BLaER1 (cell line): Measurements from ENCODE around the gene MCU.

Experiments
- H3K27ac ChIP-seq: shearing (Covaris generic); formaldehyde crosslinking; 2 replicates; pipeline ENCODE4 v1.8.1; 2022
- H3K27me3 ChIP-seq: shearing (Covaris generic); formaldehyde crosslinking; 2 replicates; pipeline ENCODE4 v1.8.1; 2022
- H3K36me3 ChIP-seq: shearing (Covaris generic); formaldehyde crosslinking; 2 replicates; pipeline ENCODE4 v1.8.1; 2022
- H3K4me1 ChIP-seq: shearing (Covaris generic); formaldehyde crosslinking; 2 replicates; pipeline ENCODE4 v1.8.1; 2022
- H3K4me2 ChIP-seq: shearing (Covaris generic); formaldehyde crosslinking; 2 replicates; pipeline ENCODE4 v1.8.1; 2022
- H3K4me3 ChIP-seq: shearing (Covaris generic); formaldehyde crosslinking; 2 replicates; pipeline ENCODE4 v1.8.1; 2022
- H3K9ac ChIP-seq: shearing (Covaris generic); formaldehyde crosslinking; 2 replicates; pipeline ENCODE4 v1.8.1; 2022
- H3K9me3 ChIP-seq: shearing (Covaris generic); formaldehyde crosslinking; 2 replicates; pipeline ENCODE4 v1.8.1; 2022
- H4K20me1 ChIP-seq: shearing (Covaris generic); formaldehyde crosslinking; 2 replicates; pipeline ENCODE4 v1.8.1; 2022
- Cebpa-rat ChIP-seq: shearing (Covaris generic); IDR thresholded peaks from 2 replicates; pipeline ENCODE4 v1.8.1; 2022

Gene MCU

GRCh38 chr10:72720814-72721660 lies 29.1 kb downstream of the MCU start:
- TF ChIP-seq Cebpa-rat = no peak
- Histone ChIP-seq H3K4me1 (no peaks in the 10 kb centered on the region), H3K4me2 (no peak overlapping the region), H3K36me3 (peaks cover 22% of the 10 kb centered on the region), H3K4me3 (no peak overlapping the region), H4K20me1 (no peaks in the 10 kb centered on the region), H3K9me3 (no peaks in the 10 kb centered on the region), H3K27me3 (no peaks in the 10 kb centered on the region), H3K9ac (no peak overlapping the region), H3K27ac (no peak overlapping the region)

GRCh38 chr10:72727130-72727529 lies 35.2 kb downstream of the MCU start:
- no peak for TF ChIP-seq Cebpa-rat

GRCh38 chr10:72728462-72728861 lies 36.5 kb downstream of the MCU start:
- Histone ChIP-seq H3K4me2 (no peak overlapping the region), H3K27ac (no peak overlapping the region), H3K9me3 (no peaks in the 10 kb centered on the region), H3K27me3 (no peaks in the 10 kb centered on the region), H3K9ac (no peak overlapping the region), H3K4me3 (no peak overlapping the region), H4K20me1 (no peaks in the 10 kb centered on the region), H3K4me1 (no peaks in the 10 kb centered on the region), H3K36me3 (0 out of 2 replicates have a peak, but pooled peaks cover 7% of the 10 kb centered on the region)
- TF ChIP-seq Cebpa-rat = no peak

More at GRCh38 chr10:72727130-72727529, 35.2 kb downstream of the MCU start:
- Histone ChIP-seq H3K9ac (no peak overlapping the region), H3K9me3 (no peaks in the 10 kb centered on the region), H3K27ac (no peak overlapping the region), H3K4me1 (no peaks in the 10 kb centered on the region), H3K4me3 (no peak overlapping the region), H3K36me3 (0 out of 2 replicates have a peak, but pooled peaks cover 7% of the 10 kb centered on the region), H3K4me2 (no peak overlapping the region), H4K20me1 (no peaks in the 10 kb centered on the region), H3K27me3 (no peaks in the 10 kb centered on the region)

GRCh38 chr10:72729528-72729927 lies 37.6 kb downstream of the MCU start:
- no peak for TF ChIP-seq Cebpa-rat
- no peak overlapping the region for H3K27ac ChIP-seq

GRCh38 chr10:72730479-72730878 lies 38.5 kb downstream of the MCU start:
- no peak overlapping the region for H3K4me2 ChIP-seq
- H3K9ac ChIP-seq = no peak overlapping the region
- peaks cover 4% of the 10 kb centered on the region for H3K4me1 ChIP-seq
- H3K9me3 ChIP-seq = no peaks in the 10 kb centered on the region
- no peaks in the 10 kb centered on the region for H3K27me3 ChIP-seq
- H3K36me3 ChIP-seq = no peaks in the 10 kb centered on the region
- TF ChIP-seq Cebpa-rat = no peak
- no peaks in the 10 kb centered on the region for H4K20me1 ChIP-seq
- no peak overlapping the region for H3K27ac ChIP-seq
- no peak overlapping the region for H3K4me3 ChIP-seq

More at GRCh38 chr10:72729528-72729927, 37.6 kb downstream of the MCU start:
- Histone ChIP-seq H3K27me3 (no peaks in the 10 kb centered on the region), H3K36me3 (0 out of 2 replicates have a peak, but pooled peaks cover 7% of the 10 kb centered on the region), H3K4me1 (no peaks in the 10 kb centered on the region), H3K9me3 (no peaks in the 10 kb centered on the region), H3K4me2 (no peak overlapping the region), H3K9ac (no peak overlapping the region), H3K4me3 (no peak overlapping the region), H4K20me1 (no peaks in the 10 kb centered on the region)

- Histone ChIP-seq H4K20me1 (no peaks in the 10 kb centered on the region), H3K27me3 (no peaks in the 10 kb centered on the region), H3K4me1 (peaks cover 19% of the 10 kb centered on the region), H3K4me2 (no peak overlapping the region), H3K4me3 (no peak overlapping the region), H3K9ac (no peak overlapping the region), H3K27ac (no peak overlapping the region), H3K9me3 (no peaks in the 10 kb centered on the region), H3K36me3 (no peaks in the 10 kb centered on the region)
- no peak for TF ChIP-seq Cebpa-rat
Measured at GRCh38 chr10:72731916-72732419, 40.0 kb downstream of the MCU start.

GRCh38 chr10:72732521-72732920 lies 40.6 kb downstream of the MCU start:
- H3K27me3 ChIP-seq = no peaks in the 10 kb centered on the region
- H3K9me3 ChIP-seq = no peaks in the 10 kb centered on the region
- H3K27ac ChIP-seq = no peak overlapping the region
- H3K4me1 ChIP-seq = peaks cover 24% of the 10 kb centered on the region
- no peak overlapping the region for H3K4me2 ChIP-seq
- H3K36me3 ChIP-seq = no peaks in the 10 kb centered on the region
- no peak overlapping the region for H3K4me3 ChIP-seq
- TF ChIP-seq Cebpa-rat = no peak
- no peak overlapping the region for H3K9ac ChIP-seq
- no peaks in the 10 kb centered on the region for H4K20me1 ChIP-seq

- TF ChIP-seq Cebpa-rat = no peak
Measured at GRCh38 chr10:72733989-72734388, 42.0 kb downstream of the MCU start.

GRCh38 chr10:72735288-72735936 lies 43.5 kb downstream of the MCU start:
- H4K20me1 ChIP-seq = no peaks in the 10 kb centered on the region
- no peak for TF ChIP-seq Cebpa-rat
- H3K4me1 ChIP-seq = peaks cover 42% of the 10 kb centered on the region
- H3K4me2 ChIP-seq = 0 out of 2 replicates have a peak overlapping the region, but pooled peaks have one; percentile 11
- H3K36me3 ChIP-seq = no peaks in the 10 kb centered on the region
- H3K27me3 ChIP-seq = no peaks in the 10 kb centered on the region
- no peak overlapping the region for H3K27ac ChIP-seq
- no peak overlapping the region for H3K9ac ChIP-seq
- H3K4me3 ChIP-seq = no peak overlapping the region
- H3K9me3 ChIP-seq = 0 out of 2 replicates have a peak, but pooled peaks cover 6% of the 10 kb centered on the region

More at GRCh38 chr10:72733989-72734388, 42.0 kb downstream of the MCU start:
- Histone ChIP-seq H4K20me1 (no peaks in the 10 kb centered on the region), H3K4me2 (no peak overlapping the region), H3K27me3 (no peaks in the 10 kb centered on the region), H3K27ac (no peak overlapping the region), H3K9me3 (no peaks in the 10 kb centered on the region), H3K4me1 (peaks cover 39% of the 10 kb centered on the region), H3K9ac (no peak overlapping the region), H3K4me3 (no peak overlapping the region), H3K36me3 (no peaks in the 10 kb centered on the region)
